SIG-M5 treated with dmso at 0.1 percent for 504 hours (cell line): ENCODE data around the gene USP33.
"Not testable (repeated sequence)": the region's sequence is repeated elsewhere in the genome, so short reads cannot be mapped to it uniquely, and the experiment has no call there.

Experiments used
- DNase-seq: peaks from one replicate; lab custom pipeline; 2025; ENCODE audit not compliant: unreplicated experiment; lab: John Stamatoyannopoulos, UW

Gene USP33

DNA sequence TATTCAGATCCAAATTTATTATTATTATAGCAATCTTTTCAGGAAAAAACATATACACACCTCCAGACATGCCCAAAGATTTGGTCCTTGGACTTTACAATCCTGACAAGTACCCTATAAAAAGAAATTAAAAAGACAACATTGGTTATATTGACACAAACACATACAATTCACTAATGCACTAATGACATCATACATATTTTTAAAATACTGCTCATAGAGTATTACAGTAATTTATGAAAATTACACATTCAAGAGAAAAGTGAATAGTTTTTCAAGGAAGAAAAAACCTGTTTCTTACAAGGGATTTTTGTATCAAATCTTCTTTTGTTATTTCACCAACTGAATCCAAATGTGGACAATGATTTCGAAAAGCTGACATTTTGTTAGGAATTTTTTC lies 18.3 kb downstream of the USP33 start:
- no peak for DNase-seq

GRCh38 chr1:77739235-77739634 lies 20.4 kb downstream of the USP33 start:
- peak; percentile 37 for DNase-seq

DNA sequence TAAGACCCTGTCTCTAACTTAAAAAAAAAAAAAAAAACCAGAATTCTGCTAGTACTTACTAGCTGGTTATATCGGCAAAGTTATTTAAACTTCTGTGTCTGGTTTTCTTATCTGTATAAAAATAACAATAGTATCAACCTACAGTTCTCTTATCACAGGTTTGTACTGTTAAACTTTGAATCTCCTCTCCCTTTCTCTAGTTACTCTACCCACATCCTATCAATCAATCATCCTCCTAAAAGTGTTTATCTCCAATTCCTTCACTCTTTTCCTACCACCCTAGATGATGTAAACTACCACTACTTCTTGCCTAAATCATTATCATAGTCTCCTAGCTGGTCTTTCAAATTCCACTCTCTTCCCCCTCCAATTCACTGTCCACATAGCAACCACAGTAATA lies 27.6 kb downstream of the USP33 start:
- DNase-seq: no peak

DNA sequence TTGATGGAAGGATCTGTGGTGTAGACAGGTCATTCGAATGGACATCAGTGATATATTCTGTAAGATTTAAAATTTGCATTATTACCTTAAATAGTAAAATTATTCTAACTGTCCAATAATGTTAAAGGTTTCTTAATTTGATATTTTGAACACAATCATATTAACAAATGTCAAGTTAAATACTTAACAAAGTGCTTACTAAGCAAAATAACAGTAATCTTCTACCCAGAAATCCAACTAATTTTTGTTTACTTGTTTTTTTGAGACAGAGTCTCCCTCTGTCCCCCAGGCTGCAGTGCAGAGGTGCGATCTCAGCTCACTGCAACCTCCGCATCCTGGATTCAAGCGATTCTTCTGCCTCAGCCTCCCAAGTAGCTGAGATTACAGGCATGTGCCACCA lies 33.9 kb downstream of the USP33 start:
- DNase-seq: no peak

DNA sequence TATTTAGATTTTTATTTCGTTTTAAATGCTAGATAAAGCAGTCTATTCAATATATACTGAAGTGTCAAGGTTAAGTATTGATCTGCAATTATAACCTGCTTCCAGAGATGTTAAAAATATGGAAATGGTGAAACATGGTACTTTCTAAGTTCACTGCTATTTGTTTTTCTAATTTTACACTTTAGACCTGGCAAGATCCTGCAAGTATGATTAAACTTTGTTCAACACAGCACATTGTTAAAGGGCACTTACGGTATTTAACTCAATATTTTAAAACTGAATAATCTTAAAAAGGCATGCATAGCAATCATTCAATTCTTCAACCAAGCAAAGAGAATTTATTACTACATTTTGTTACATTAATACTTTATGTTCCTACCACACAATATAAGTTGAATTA lies 41.5 kb downstream of the USP33 start:
- DNase-seq: no peak

DNA sequence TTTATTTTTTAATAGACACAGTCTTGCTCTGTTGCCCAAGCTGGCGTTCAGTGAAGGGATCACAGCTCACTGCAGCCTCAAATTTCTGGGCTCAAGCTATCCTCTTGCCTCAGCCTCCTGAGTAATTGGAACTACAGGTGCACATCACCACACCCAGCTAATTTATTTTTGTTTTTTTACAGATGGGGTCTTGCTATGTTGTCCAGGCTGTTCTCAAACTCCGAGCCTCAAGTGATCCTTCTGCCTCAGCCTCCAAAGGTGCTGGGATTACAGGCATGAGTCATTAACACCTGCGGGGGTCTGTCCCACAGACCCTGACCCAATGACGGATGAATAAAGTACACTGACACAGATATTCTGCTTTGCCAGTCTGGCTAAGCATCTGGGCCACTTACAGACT lies 43.6 kb downstream of the USP33 start:
- DNase-seq: no peak

GRCh38 chr1:77709727-77710126 lies 49.9 kb downstream of the USP33 start:
- no peak for DNase-seq

DNA sequence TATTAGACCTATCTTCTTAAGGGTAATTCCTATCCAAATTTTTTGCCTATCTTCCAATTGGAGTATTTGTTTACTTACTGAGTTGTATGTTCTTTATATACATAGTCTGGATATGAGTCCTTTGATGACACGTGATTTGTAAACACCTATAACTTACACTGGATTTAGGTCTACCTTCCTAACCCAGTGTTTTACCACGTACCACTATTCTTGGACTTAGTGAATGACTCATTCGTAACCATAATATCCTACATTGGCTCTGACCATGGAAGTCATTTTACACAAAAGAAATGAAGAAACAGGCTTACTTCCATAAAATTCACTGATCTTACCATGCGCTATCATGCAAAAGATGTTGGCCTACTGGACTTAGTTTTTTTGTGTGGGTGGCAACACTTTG lies 53.3 kb downstream of the USP33 start:
- DNase-seq: no peak

DNA sequence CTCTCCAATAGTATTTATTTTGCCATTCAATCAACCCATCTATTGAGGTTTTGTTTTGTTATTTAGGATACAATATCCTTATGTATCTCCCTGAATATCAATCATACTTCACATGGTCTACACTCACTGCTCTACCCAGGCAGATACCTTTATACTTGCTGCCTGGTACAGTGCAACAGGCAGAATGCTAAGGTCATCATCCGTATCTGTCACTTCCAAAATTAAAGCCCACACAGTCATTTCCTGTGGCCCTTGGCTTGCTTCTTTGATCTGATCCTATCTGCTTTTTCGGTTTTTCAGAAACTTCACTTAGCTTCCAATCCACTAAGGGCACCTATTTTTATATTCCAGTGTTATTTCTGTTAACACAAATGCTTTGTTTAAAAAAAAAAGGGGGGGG lies 54.9 kb downstream of the USP33 start:
- no peak for DNase-seq

DNA sequence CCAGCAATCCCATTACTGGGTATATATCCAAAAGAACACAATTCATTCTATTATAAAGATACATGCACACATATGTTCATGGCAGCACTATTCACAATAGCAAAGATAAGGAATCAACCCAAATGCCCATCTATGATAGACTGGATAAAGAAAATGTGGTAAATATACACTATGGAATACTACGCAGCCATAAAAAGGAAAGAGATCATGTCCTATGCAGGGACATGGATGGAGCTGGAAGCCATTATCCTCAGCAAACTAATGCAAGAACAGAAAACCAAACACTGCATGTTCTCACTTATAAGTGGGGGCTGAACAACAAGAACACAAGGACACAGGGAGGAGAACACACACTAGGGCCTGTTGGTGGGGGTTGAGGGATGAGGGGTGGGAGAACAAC lies 60.0 kb downstream of the USP33 start:
- not testable (repeated sequence) for DNase-seq

GRCh38 chr1:77697441-77697840 lies 62.2 kb downstream of the USP33 start:
- no peak for DNase-seq

- DNase-seq: no peak
Measured at GRCh38 chr1:77688939-77689338, 70.7 kb downstream of the USP33 start.

- no peak for DNase-seq
Measured at GRCh38 chr1:77687519-77687906, 72.1 kb downstream of the USP33 start.

DNA sequence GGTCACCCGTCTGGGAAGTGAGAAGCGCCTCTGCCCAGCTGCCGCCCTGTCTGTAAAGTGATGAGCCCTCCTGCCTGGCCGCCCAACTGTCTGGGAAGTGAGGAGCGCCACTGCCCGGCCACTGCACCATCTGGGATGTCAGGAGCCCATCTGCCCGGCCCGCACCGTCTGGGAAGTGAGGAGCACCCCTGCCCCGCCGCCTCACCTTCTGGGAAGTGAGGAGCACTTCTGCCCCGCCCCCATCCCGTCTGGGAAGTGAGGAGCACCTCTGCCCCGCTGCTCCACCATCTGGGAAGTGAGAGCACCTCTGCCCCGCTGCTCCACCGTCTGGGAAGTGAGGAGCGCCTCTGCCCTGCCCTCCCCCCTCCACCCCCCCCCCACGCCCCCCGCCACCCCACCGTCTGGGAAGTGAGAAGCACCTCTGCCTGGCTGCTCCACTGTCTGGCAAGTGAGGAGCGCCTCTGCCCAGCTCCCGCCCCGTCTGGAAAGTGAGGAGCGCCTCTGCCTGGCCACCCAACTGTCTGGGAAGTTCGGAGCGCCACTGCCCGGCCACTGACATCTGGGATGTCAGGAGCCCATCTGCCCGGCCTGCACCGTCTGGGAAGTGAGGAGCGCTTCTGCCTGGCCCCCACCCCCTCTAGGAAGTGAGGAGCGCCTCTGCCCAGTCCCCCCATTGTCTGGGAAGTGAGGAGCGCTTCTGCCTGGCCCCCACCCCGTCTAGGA lies 72.7 kb downstream of the USP33 start:
- DNase-seq: no peak

DNA sequence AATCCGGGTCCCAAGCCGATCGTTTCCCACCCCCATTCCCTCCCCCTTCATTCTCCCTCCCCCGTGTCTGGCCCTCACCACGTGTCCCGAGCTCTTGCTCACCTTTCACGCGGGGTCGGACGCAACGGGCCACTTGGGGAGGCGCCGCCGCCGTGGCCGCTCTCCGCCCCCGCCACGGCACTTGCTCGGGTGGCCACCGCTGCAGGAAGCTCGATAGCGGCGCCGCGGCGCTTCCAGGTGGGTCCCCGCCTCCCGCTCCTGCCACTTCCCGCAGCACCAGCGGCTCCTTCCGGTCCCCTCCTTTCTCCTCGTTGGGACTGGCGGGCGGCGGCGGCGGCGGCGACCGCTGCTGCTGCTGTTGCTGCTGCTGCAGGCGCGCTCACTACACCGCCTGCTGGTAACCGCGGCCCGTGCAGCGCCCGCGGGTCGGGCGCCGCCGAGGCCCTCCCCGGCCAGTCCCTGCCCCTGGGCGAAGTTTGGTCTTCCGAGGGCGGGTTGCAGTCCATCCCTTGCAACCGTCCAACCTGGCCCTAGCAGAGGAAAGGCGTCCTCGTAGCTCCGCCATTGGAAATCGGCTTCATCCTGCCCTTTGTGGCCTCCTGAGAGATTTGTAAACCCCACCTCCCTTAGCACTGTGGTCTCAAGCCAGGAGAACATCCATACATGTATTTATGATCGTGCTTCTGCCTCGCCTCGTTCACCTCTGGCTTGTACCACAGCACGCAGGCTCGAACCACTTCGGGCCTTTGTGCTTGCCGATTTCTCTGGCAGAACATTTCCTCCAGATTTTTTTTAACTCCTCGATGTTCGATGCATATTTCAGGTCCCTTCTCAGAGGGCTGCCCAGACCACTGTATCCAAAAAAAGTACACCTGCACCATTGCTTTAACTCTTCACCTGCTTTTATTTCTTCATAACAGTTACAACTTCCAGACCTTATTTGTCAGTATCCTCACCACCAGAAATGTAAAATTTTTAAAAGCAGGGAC lies 76.2 kb downstream of the USP33 start:
- peak; percentile 90 for DNase-seq

DNA sequence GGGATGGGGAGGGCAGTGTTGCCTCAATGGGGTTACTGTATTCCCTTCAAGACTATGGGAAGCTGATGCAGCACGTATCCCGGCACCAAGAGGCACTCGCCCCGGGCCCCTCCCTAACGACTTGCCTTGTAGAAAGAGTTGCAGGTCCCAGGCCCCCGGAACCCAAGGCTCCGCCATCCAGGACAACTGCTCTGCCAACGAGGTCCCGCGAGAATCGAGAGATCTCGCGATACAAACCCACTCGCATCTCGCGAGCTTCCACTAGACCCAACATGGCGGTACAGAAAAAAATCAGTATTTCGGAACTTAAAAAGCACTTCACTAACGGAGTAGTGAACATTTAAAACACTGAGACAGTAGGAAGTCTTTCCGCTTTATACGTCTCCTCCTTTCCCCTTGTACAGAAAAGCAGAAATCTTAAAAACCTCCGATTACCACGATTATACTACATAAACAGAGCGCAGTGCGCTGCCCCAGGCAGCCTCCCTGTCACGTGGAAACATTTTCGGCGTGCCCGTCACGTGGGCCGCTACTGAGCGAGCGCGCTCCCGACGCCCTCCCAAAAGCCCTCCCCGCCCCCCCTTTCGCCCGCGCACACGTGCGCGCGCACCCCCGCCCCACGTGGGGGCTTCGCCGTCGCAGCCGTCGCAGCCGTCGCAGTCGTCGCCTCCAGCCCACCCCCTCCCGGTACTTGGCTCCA lies 77.0 kb downstream of the USP33 start, which contains the start of gene ZZZ3:
Gene ZZZ3, minus strand, starts transcription at position 199 of the 700 bp plus-strand sequence. CDS start 49,304 bp downstream, outside the sequence.
- DNase-seq: peak; percentile 81

- peak; percentile 62 for DNase-seq
Measured at GRCh38 chr1:77680173-77680572, 79.5 kb downstream of the USP33 start.

DNA sequence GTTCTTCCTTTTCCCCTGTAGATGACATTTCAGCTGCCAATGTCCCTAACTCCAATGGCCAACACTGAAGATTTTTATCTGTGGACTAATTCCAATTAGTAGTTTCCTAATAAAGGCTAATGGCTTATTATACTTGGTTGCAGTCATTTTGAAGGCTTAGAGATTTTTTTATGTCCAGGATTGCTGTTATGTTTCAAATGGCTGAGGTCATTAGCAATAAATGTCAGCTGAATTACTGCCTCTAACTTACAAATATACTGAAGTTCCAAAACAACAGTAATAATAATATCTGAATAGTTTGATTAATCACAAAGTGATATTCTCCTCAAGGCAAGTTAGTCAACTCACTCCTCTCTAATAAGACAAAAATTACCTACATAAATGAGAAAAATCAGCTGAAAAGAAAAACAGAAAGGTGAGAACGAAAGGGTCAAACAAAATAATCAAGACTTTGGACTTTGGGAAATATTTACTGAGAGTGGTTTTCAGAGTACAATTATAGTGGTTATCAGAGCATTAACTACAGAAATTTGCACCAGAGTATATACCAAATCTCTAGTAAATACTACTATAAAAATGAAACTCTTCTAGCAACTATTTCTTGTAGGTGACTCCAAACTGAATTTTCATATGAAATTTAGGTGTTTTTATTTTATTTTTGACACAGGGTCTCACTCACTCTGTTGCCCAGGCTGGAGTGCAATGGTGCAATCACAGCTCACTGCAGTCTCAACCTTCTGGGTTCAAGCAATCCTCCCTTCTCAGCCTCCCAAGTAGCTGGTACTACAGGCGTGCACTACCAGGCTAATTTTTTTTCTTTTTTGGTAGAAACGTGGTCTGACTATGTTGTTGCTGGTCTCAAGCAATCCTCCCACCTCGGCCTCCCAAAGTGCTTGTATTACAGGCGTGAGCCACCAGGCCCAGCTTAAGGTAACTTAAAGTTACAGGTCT lies 80.7 kb downstream of the USP33 start:
- DNase-seq: no peak

- DNase-seq: not testable (repeated sequence)
Measured at GRCh38 chr1:77674807-77675206, 84.8 kb downstream of the USP33 start.

DNA sequence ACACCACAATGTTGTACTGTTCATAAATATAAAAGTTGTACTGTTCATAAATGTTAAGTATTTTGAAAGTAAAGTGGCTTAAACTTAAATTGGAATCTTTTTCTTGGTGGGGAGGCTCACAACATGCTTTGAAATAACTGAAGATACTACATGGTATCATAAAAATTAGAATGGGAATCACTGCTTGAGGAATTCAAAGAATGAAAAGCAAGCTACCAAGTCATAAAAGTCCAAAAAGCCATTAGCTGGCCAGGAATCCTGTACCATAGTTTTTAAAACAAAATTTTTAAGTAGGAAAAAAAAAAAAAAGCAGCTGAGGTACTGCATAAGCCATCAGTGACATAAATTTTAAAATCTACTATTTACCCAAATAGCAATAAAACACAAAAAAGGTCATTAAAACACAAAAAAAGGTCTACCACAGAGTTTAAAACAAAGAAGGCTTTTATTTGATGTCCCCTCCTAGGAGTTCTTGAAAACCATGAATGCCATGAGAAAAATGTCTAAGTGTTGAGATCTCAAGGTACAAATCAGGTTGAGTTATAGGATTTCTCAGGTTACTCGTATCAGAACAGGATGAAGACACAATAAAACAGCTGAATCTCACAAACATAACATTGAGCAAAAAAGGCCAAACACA lies 85.8 kb downstream of the USP33 start:
- no peak for DNase-seq
